ENCODE results near the gene C2. TPM values are rescaled to one million over a fixed set of nuclear protein-coding genes. Genes with fewer than 3 reads are reported as not detected.

The C2 gene
- total RNA-seq, 2 donors from 2014 or later = 3.4 to 5.1 TPM

- DNase-seq = peak; percentile 61 to 64
- Mint-ChIP-seq H3K4me1 (ENCODE audit: low read depth) (no peaks in the 10 kb centered on the region), H3K36me3 (ENCODE audit: insufficient read depth in 2 of 2) (peaks cover 3 to 22% of the 10 kb centered on the region in 2 donors), H3K4me3 (no peak overlapping the region), H3K27ac (no peak overlapping the region), H3K9me3 (no peaks in the 10 kb centered on the region), H3K27me3 (ENCODE audit: low read depth) (no peaks in the 10 kb centered on the region)
- ATAC-seq (replicated peaks in 1 of 2) = peak; percentile 41 to 44
These were observed 39.0 kb upstream of the C2 start for GRCh38 chr6:31888276-31889258.

- no peaks in the 10 kb centered on the region for H3K9me3 Mint-ChIP-seq
- H3K4me3 Mint-ChIP-seq = no peak overlapping the region
- H3K27me3 Mint-ChIP-seq (ENCODE audit: low read depth) = no peaks in the 10 kb centered on the region
- no peak overlapping the region for H3K27ac Mint-ChIP-seq
- no peak for DNase-seq
- ATAC-seq (replicated peaks in 1 of 2) = no peak
- peaks cover 3 to 26% of the 10 kb centered on the region in 2 donors for H3K36me3 Mint-ChIP-seq (ENCODE audit: insufficient read depth in 2 of 2)
- H3K4me1 Mint-ChIP-seq (ENCODE audit: low read depth) = no peaks in the 10 kb centered on the region
These were observed 38.1 kb upstream of the C2 start for GRCh38 chr6:31889331-31889972.

GRCh38 chr6:31892821-31893220 is 34.7 kb upstream of the C2 start:
- H3K4me3 Mint-ChIP-seq = no peak overlapping the region
- ATAC-seq (replicated peaks in 1 of 2) (no peak), DNase-seq (no peak)
- no peaks in the 10 kb centered on the region for H3K27me3 Mint-ChIP-seq (ENCODE audit: low read depth)
- H3K4me1 Mint-ChIP-seq (ENCODE audit: low read depth) = peaks cover 12% of the 10 kb centered on the region
- no peaks in the 10 kb centered on the region for H3K9me3 Mint-ChIP-seq
- H3K27ac Mint-ChIP-seq = no peak overlapping the region
- H3K36me3 Mint-ChIP-seq (ENCODE audit: insufficient read depth in 2 of 2) = peaks cover 0 to 27% of the 10 kb centered on the region in 2 donors

- H3K27ac Mint-ChIP-seq = peak overlapping the region; percentile 82
These were observed 31.0 kb upstream of the C2 start for GRCh38 chr6:31896493-31896855.

GRCh38 chr6:31896856-31897611 is 30.5 kb upstream of the C2 start:
- Mint-ChIP-seq H3K36me3 (ENCODE audit: insufficient read depth in 2 of 2) (peaks cover 0 to 15% of the 10 kb centered on the region in 2 donors), H3K9me3 (no peaks in the 10 kb centered on the region), H3K4me3 (peak overlapping the region; percentile 81 to 97), H3K4me1 (ENCODE audit: low read depth) (peaks cover 32% of the 10 kb centered on the region), H3K27me3 (ENCODE audit: low read depth) (no peaks in the 10 kb centered on the region), H3K27ac (peak overlapping the region; percentile 82)
- ATAC-seq (replicated peaks in 1 of 2) = peak; percentile 8 to 12
- DNase-seq = peak; percentile 10 to 19

More at GRCh38 chr6:31896493-31896855, 31.0 kb upstream of the C2 start:
- no peak for ATAC-seq (replicated peaks in 1 of 2)
- no peaks in the 10 kb centered on the region for H3K9me3 Mint-ChIP-seq
- H3K36me3 Mint-ChIP-seq (ENCODE audit: insufficient read depth in 2 of 2) = peaks cover 0 to 20% of the 10 kb centered on the region in 2 donors
- H3K4me3 Mint-ChIP-seq = peak overlapping the region; percentile 81 to 89
- peak in 1 of 2 donors; percentile 22 for DNase-seq
- peaks cover 32% of the 10 kb centered on the region for H3K4me1 Mint-ChIP-seq (ENCODE audit: low read depth)
- no peaks in the 10 kb centered on the region for H3K27me3 Mint-ChIP-seq (ENCODE audit: low read depth)

GRCh38 chr6:31897612-31898382 is 29.7 kb upstream of the C2 start, which contains the start of gene EHMT2:
Gene EHMT2 (minus strand): TSS chr6:31897698. CDS start chr6:31897677, 21 bp downstream.
- no peaks in the 10 kb centered on the region for H3K27me3 Mint-ChIP-seq (ENCODE audit: low read depth)
- peak; percentile 90 to 91 for DNase-seq
- H3K27ac Mint-ChIP-seq = peak within 1 kb of the TSS; percentile 97
- peaks cover 0 to 9% of the 10 kb centered on the region in 2 donors for H3K36me3 Mint-ChIP-seq (ENCODE audit: insufficient read depth in 2 of 2)
- peaks cover 39% of the 10 kb centered on the region for H3K4me1 Mint-ChIP-seq (ENCODE audit: low read depth)
- ATAC-seq (replicated peaks in 1 of 2) = peak; percentile 75 to 77
- no peaks in the 10 kb centered on the region for H3K9me3 Mint-ChIP-seq
- H3K4me3 Mint-ChIP-seq = peak within 1 kb of the TSS; percentile 97 to 98

- Mint-ChIP-seq H3K36me3 (ENCODE audit: insufficient read depth in 2 of 2) (peaks cover 0 to 9% of the 10 kb centered on the region in 2 donors), H3K27me3 (ENCODE audit: low read depth) (no peaks in the 10 kb centered on the region), H3K9me3 (no peaks in the 10 kb centered on the region), H3K4me1 (ENCODE audit: low read depth) (peaks cover 43% of the 10 kb centered on the region), H3K4me3 (peak overlapping the region; percentile 97 to 98), H3K27ac (peak overlapping the region; percentile 97)
- peak; percentile 7 to 24 for ATAC-seq (replicated peaks in 1 of 2)
- peak in 1 of 2 donors; percentile 20 for DNase-seq
These were observed 29.0 kb upstream of the C2 start for GRCh38 chr6:31898383-31899011.

GRCh38 chr6:31899215-31899614 is 28.3 kb upstream of the C2 start:
- Mint-ChIP-seq H3K36me3 (ENCODE audit: insufficient read depth in 2 of 2) (peaks cover 0 to 6% of the 10 kb centered on the region in 2 donors), H3K27me3 (ENCODE audit: low read depth) (no peaks in the 10 kb centered on the region), H3K27ac (peak overlapping the region; percentile 4), H3K4me3 (peak overlapping the region; percentile 54 to 74), H3K4me1 (ENCODE audit: low read depth) (peaks cover 43% of the 10 kb centered on the region), H3K9me3 (no peaks in the 10 kb centered on the region)
- no peak for ATAC-seq (replicated peaks in 1 of 2)
- no peak for DNase-seq

- H3K27ac Mint-ChIP-seq = no peak overlapping the region
- H3K4me3 Mint-ChIP-seq = peak overlapping the region; percentile 39 to 78
- peaks cover 0 to 4% of the 10 kb centered on the region in 2 donors for H3K36me3 Mint-ChIP-seq (ENCODE audit: insufficient read depth in 2 of 2)
- H3K27me3 Mint-ChIP-seq (ENCODE audit: low read depth) = no peaks in the 10 kb centered on the region
- DNase-seq = no peak
- no peaks in the 10 kb centered on the region for H3K9me3 Mint-ChIP-seq
- ATAC-seq (replicated peaks in 1 of 2) = no peak
- peaks cover 43% of the 10 kb centered on the region for H3K4me1 Mint-ChIP-seq (ENCODE audit: low read depth)
These were observed 27.4 kb upstream of the C2 start for GRCh38 chr6:31899882-31900722.

GRCh38 chr6:31900917-31901414 is 26.6 kb upstream of the C2 start:
- Mint-ChIP-seq H3K27me3 (ENCODE audit: low read depth) (peaks cover 1% of the 10 kb centered on the region), H3K4me3 (peak overlapping the region; percentile 74 to 78), H3K9me3 (no peaks in the 10 kb centered on the region), H3K27ac (no peak overlapping the region), H3K4me1 (ENCODE audit: low read depth) (peaks cover 40% of the 10 kb centered on the region), H3K36me3 (ENCODE audit: insufficient read depth in 2 of 2) (peaks cover 0 to 1% of the 10 kb centered on the region in 2 donors)
- DNase-seq (no peak), ATAC-seq (replicated peaks in 1 of 2) (no peak)

GRCh38 chr6:31901415-31901952 is 26.0 kb upstream of the C2 start:
- peak overlapping the region; percentile 74 to 78 for H3K4me3 Mint-ChIP-seq
- peaks cover 0 to 1% of the 10 kb centered on the region in 2 donors for H3K36me3 Mint-ChIP-seq (ENCODE audit: insufficient read depth in 2 of 2)
- peaks cover 35% of the 10 kb centered on the region for H3K4me1 Mint-ChIP-seq (ENCODE audit: low read depth)
- DNase-seq (peak; percentile 59 to 70), ATAC-seq (replicated peaks in 1 of 2) (peak; percentile 18 to 19)
- peaks cover 7% of the 10 kb centered on the region for H3K27me3 Mint-ChIP-seq (ENCODE audit: low read depth)
- H3K27ac Mint-ChIP-seq = no peak overlapping the region
- H3K9me3 Mint-ChIP-seq = no peaks in the 10 kb centered on the region
